H9 (cell line): ENCODE results near the gene GAS6. TPM values are rescaled to one million over a fixed set of nuclear protein-coding genes. Genes with fewer than 3 reads are reported as not detected.
A peak's percentile ranks its signal among the peaks of the same experiment; 100 is the strongest.

ENCODE experiments used
- DNase-seq: peaks from one replicate; pipeline ENCODE4 v3.0.0-alpha.2; 2017
- H2AFZ ChIP-seq: one replicate; pipeline ENCODE4 v1.6.1; 2013; ENCODE audit warnings: mild to moderate bottlenecking, low read length, control low read depth, moderate library complexity
- H2AK5ac ChIP-seq: 2 replicates; pipeline ENCODE4 v1.6.1; 2013; ENCODE audit warnings: low read length, control low read depth, mixed read lengths; ENCODE audit not compliant: insufficient read length
- H2BK120ac ChIP-seq: one replicate; pipeline ENCODE4 v1.6.1; 2013; ENCODE audit warnings: low read depth, mild to moderate bottlenecking, low read length, control low read depth, inconsistent platforms; ENCODE audit not compliant: poor library complexity, severe bottlenecking
- H2BK12ac ChIP-seq: 2 replicates; pipeline ENCODE4 v1.6.1; 2013; ENCODE audit warnings: low read length, control low read depth, mixed read lengths, low read depth; ENCODE audit not compliant: insufficient read length
- H2BK15ac ChIP-seq: 2 replicates; pipeline ENCODE4 v1.6.1; 2013; ENCODE audit warnings: low read depth, low read length, control low read depth
- H2BK20ac ChIP-seq: one replicate; pipeline ENCODE4 v1.6.1; 2013; ENCODE audit warnings: low read depth, mild to moderate bottlenecking, low read length, control low read depth, inconsistent platforms; ENCODE audit not compliant: poor library complexity, severe bottlenecking
- H2BK5ac ChIP-seq: 2 replicates; pipeline ENCODE4 v1.6.1; 2013; ENCODE audit warnings: low read length, control low read depth, mixed read lengths; ENCODE audit not compliant: insufficient read length
- H3K14ac ChIP-seq: 2 replicates; pipeline ENCODE4 v1.6.1; 2013; ENCODE audit warnings: low read length, control low read depth; ENCODE audit not compliant: insufficient read depth
- H3K18ac ChIP-seq: 2 replicates; pipeline ENCODE4 v1.6.1; 2013; ENCODE audit warnings: low read depth, mild to moderate bottlenecking, mixed read lengths, low read length, control low read depth; ENCODE audit not compliant: insufficient read length
- H3K23ac ChIP-seq: 2 replicates; pipeline ENCODE4 v1.6.1; 2013; ENCODE audit warnings: low read length, control low read depth, mixed read lengths, low read depth; ENCODE audit not compliant: insufficient read length
- H3K23me2 ChIP-seq: 2 replicates; pipeline ENCODE4 v1.6.1; 2013; ENCODE audit warnings: low read depth, mild to moderate bottlenecking, mixed read lengths, low read length, control low read depth; ENCODE audit not compliant: insufficient read length, poor library complexity, severe bottlenecking
- H3K27ac ChIP-seq: 2 replicates; pipeline ENCODE4 v1.5.1; 2013; ENCODE audit warnings: low read length, control low read depth, mixed read lengths, low read depth; ENCODE audit not compliant: insufficient read length
- H3K27me3 ChIP-seq: 2 replicates; pipeline ENCODE4 v1.6.1; 2013; ENCODE audit warnings: low read length, control low read depth, inconsistent platforms; ENCODE audit not compliant: insufficient read depth
- H3K4ac ChIP-seq: 2 replicates; pipeline ENCODE4 v1.6.1; 2013; ENCODE audit warnings: low read depth, mild to moderate bottlenecking, control low read depth, inconsistent platforms, low read length, moderate library complexity
- H3K4me1 ChIP-seq: 2 replicates; pipeline ENCODE4 v1.6.1; 2013; ENCODE audit warnings: low read length, control low read depth, inconsistent platforms; ENCODE audit not compliant: insufficient read depth
- H3K4me2 ChIP-seq: 2 replicates; pipeline ENCODE4 v1.6.1; 2013; ENCODE audit warnings: low read length, control low read depth, mixed read lengths; ENCODE audit not compliant: insufficient read length, insufficient read depth
- H3K56ac ChIP-seq: 2 replicates; pipeline ENCODE4 v1.6.1; 2013; ENCODE audit warnings: low read depth, mild to moderate bottlenecking, mixed read lengths, low read length, control low read depth; ENCODE audit not compliant: insufficient read length
- H3K79me1 ChIP-seq: 2 replicates; pipeline ENCODE4 v1.6.1; 2013; ENCODE audit warnings: low read depth, mild to moderate bottlenecking, moderate library complexity, low read length, control low read depth, inconsistent platforms; ENCODE audit not compliant: insufficient read depth, poor library complexity, severe bottlenecking
- H3K79me2 ChIP-seq: 2 replicates; pipeline ENCODE4 v1.6.1; 2013; ENCODE audit warnings: low read length, control low read depth, inconsistent platforms; ENCODE audit not compliant: insufficient read depth
- H3K9ac ChIP-seq: 2 replicates; pipeline ENCODE4 v1.6.1; 2013; ENCODE audit warnings: low read length, control low read depth, mixed read lengths; ENCODE audit not compliant: insufficient read length; ENCODE audit errors: extremely low read depth
- H3K9me3 ChIP-seq: one replicate; pipeline ENCODE4 v1.6.1; 2013; ENCODE audit warnings: low read depth, low read length, inconsistent platforms; ENCODE audit not compliant: control insufficient read depth
- H3T11ph ChIP-seq: one replicate; pipeline ENCODE4 v1.6.1; 2013; ENCODE audit warnings: mild to moderate bottlenecking, low read length, control low read depth, inconsistent platforms
- H4K20me1 ChIP-seq: one replicate; pipeline ENCODE4 v1.6.1; 2013; ENCODE audit not compliant: control insufficient read depth, insufficient read length, insufficient read depth
- H4K5ac ChIP-seq: 2 replicates; pipeline ENCODE4 v1.6.1; 2013; ENCODE audit warnings: low read depth, mild to moderate bottlenecking, mixed read lengths, low read length, control low read depth; ENCODE audit not compliant: insufficient read length
- H4K8ac ChIP-seq: replicated peaks from 2 replicates; pipeline ENCODE4 v1.6.1; 2013; ENCODE audit warnings: low read length, control low read depth, mixed read lengths, low read depth; ENCODE audit not compliant: insufficient read length
- H4K91ac ChIP-seq: 2 replicates; pipeline ENCODE4 v1.6.1; 2013; ENCODE audit warnings: low read depth, mild to moderate bottlenecking, moderate library complexity, mixed read lengths, low read length, control low read depth; ENCODE audit not compliant: insufficient read length
- H3K27ac Mint-ChIP-seq, 3 experiments: 2 replicates in 2 of 3; 3 replicates in 1 of 3; pipeline ENCODE4 v1.8.0; 2020 to 2021; ENCODE audit warnings: mixed read lengths in 3 of 3, mild to moderate bottlenecking in 1 of 3, moderate library complexity in 1 of 3
- H3K27me3 Mint-ChIP-seq: 2 replicates; pipeline ENCODE4 v1.8.0; 2021; ENCODE audit warnings: low read depth, mild to moderate bottlenecking, moderate library complexity, mixed read lengths
- H3K36me3 Mint-ChIP-seq, 3 experiments: 2 replicates in 2 of 3; 3 replicates in 1 of 3; pipeline ENCODE4 v1.8.0; 2020 to 2021; ENCODE audit warnings: low read depth in 3 of 3, mixed read lengths in 3 of 3; ENCODE audit not compliant: insufficient read depth in 1 of 3
- H3K4me1 Mint-ChIP-seq, 2 experiments: 2 replicates each; pipeline ENCODE4 v1.8.0; 2020; ENCODE audit warnings: mixed read lengths in 2 of 2
- H3K4me3 Mint-ChIP-seq, 2 experiments: 2 replicates in 1 of 2; 3 replicates in 1 of 2; pipeline ENCODE4 v1.8.0; 2020 to 2021; ENCODE audit warnings: mild to moderate bottlenecking in 2 of 2, mixed read lengths in 2 of 2, moderate library complexity in 1 of 2
- H3K9me3 Mint-ChIP-seq, 2 experiments: 2 replicates in 1 of 2; 3 replicates in 1 of 2; pipeline ENCODE4 v1.8.0; 2020; ENCODE audit warnings: mild to moderate bottlenecking in 2 of 2, mixed read lengths in 2 of 2, moderate library complexity in 1 of 2
- WGBS: extraction: QIAGEN DNeasy Blood & Tissue Kit; methylation state at CpG from one replicate; pipeline ENCODE4 v1.1.7; 2013; ENCODE audit warnings: missing lambda C conversion rate, low lambda C conversion rate, mixed read lengths; ENCODE audit not compliant: insufficient read length; ENCODE audit errors: extremely low coverage; 5-methylcytosine and 5-hydroxymethylcytosine counted together
- total RNA-seq: library from RNA; stranded (reverse); gene quantifications from 2 replicates; pipeline ENCODE4 v1.2.1, GENCODE V29; 2021
- TF ChIP-seq, protein P1 (sequence below): fragments of 200-600 bp; sonication (generic); conservative IDR thresholded peaks from 3 replicates; pipeline ENCODE4 v1.8.0; 2021; ENCODE audit warnings: antibody characterized with exemption, mild to moderate bottlenecking

Gene GAS6
- total RNA-seq, 1 experiment from 2014 or later = 20.5 TPM

DNA sequence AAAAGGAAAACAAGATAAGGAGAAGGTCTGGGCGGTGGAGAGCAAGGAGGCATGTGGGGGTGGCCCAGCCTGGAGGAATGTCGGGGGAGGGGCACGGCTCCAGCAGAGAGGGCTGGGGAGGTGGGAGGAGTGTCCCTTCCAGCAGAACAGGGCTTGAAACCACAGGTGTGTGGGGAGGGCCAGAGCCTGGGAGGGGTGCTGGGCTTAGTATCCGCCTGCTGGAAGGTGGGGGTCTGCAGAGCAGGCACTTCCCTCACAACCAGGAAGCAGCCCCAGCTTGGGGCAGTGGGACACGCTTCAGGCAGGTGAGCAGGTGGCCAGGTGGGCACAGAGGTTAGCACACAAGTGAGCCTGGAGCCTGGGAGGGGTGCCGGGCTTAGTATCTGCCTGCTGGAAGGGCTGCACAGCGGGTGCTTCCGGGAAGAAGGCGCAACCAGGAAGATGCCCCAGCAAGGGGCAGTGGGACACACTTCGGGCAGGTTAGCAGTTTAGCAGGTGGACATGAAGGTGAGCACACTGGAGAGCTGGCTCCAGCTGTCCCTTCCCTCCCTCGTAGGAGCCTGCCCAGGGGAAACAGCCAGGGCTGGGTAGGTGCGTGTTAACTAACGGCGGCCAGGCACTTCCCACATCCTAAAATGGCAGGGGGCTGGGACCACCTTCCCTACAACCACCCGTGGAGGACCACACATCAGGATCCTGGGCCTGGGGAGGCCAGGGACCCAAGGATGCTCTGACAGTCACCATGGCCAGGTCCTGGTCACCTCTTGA, 3.0 kb downstream of the GAS6 start:
- Histone ChIP-seq H3K79me1 (no peaks in the 10 kb centered on the region), H2BK20ac (no peak overlapping the region), H3K4ac (no peak overlapping the region), H3K4me2 (no peak overlapping the region), H2BK120ac (no peak overlapping the region), H4K8ac (no peak overlapping the region), H3K4me1 (peaks cover 14% of the 10 kb centered on the region; the same call in 1 of the 2 replicates), H3K14ac (peak overlapping the region; percentile 62), H3K9ac (no peak overlapping the region), H3K18ac (peak overlapping the region; percentile 35), H3K27ac (peak overlapping the region; percentile 7), H3K9me3 (no peaks in the 10 kb centered on the region), H2AK5ac (no peak overlapping the region), H3K27me3 (peaks cover 4% of the 10 kb centered on the region; the same call in 1 of the 2 replicates), H4K5ac (no peak overlapping the region), H2BK5ac (no peak overlapping the region), H2BK15ac (no peak overlapping the region), H4K91ac (no peak overlapping the region), H3K56ac (no peak overlapping the region), H2AFZ (no peak overlapping the region), H3T11ph (no peak overlapping the region), H3K79me2 (no peaks in the 10 kb centered on the region; the same call in 1 of the 2 replicates), H4K20me1 (peaks cover 2% of the 10 kb centered on the region), H3K23me2 (peaks cover 7% of the 10 kb centered on the region), H3K23ac (no peak overlapping the region), H2BK12ac (no peak overlapping the region)
- peaks cover 32% of the 10 kb centered on the region for H3K27me3 Mint-ChIP-seq
- H3K27ac Mint-ChIP-seq = peak overlapping the region; percentile 44 to 99 (median 99); a peak in 5 of 7 replicates
- TF ChIP-seq, protein P1, sequence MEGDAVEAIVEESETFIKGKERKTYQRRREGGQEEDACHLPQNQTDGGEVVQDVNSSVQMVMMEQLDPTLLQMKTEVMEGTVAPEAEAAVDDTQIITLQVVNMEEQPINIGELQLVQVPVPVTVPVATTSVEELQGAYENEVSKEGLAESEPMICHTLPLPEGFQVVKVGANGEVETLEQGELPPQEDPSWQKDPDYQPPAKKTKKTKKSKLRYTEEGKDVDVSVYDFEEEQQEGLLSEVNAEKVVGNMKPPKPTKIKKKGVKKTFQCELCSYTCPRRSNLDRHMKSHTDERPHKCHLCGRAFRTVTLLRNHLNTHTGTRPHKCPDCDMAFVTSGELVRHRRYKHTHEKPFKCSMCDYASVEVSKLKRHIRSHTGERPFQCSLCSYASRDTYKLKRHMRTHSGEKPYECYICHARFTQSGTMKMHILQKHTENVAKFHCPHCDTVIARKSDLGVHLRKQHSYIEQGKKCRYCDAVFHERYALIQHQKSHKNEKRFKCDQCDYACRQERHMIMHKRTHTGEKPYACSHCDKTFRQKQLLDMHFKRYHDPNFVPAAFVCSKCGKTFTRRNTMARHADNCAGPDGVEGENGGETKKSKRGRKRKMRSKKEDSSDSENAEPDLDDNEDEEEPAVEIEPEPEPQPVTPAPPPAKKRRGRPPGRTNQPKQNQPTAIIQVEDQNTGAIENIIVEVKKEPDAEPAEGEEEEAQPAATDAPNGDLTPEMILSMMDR = no peak
- H3K36me3 Mint-ChIP-seq = peaks cover 0 to 16% (median 10%) of the 10 kb centered on the region in 3 experiments; a peak in 4 of 7 replicates
- H3K4me1 Mint-ChIP-seq = peaks cover 47 to 63% of the 10 kb centered on the region in 2 experiments
- peak overlapping the region; percentile 42 to 61; a peak in 4 of 5 replicates for H3K4me3 Mint-ChIP-seq
- WGBS = no CpG with 5 or more reads among the region's 15 CpGs
- DNase-seq = peak; percentile 80
- H3K9me3 Mint-ChIP-seq = peaks cover 0 to 6% of the 10 kb centered on the region in 2 experiments; a peak in 2 of 5 replicates
